Hematopoietic multipotent progenitor cell treated with erythropoietin and hydrocortisone succinate and interleukin-3 and kit ligand, for 15 days (in vitro differentiated cells): ENCODE data around the gene CLIC3.

Experiments
- DNase-seq: peaks from one replicate; pipeline ENCODE4 v3.0.0-alpha.2; 2015; ENCODE audit warnings: low spot score

Gene CLIC3

GRCh38 chr9:136964171-136964689 lies 32.1 kb downstream of the CLIC3 start:
- peak; percentile 15 for DNase-seq

DNA sequence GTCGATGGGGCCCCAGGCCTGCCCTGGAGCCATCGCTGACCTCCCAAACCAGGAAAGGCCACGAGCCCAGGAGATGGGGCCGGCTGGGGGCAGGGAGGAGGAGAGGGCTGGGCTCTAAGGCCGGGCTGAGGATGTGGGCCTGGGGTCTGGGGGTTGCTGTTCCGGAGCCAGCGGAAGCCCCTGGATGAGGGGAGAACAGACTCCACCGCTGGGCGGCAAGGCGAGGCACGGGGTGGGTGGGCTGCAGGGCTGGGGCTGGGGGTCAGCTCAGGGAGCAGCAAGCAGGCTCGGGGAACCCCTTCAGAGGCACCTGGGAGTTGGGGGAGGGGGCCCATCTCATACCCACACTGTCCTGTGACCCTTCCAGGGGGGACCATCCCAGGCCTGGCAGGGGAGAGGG lies 32.6 kb downstream of the CLIC3 start:
- no peak for DNase-seq

- no peak for DNase-seq
Observed at GRCh38 chr9:136963341-136963740, 33.0 kb downstream of the CLIC3 start.

DNA sequence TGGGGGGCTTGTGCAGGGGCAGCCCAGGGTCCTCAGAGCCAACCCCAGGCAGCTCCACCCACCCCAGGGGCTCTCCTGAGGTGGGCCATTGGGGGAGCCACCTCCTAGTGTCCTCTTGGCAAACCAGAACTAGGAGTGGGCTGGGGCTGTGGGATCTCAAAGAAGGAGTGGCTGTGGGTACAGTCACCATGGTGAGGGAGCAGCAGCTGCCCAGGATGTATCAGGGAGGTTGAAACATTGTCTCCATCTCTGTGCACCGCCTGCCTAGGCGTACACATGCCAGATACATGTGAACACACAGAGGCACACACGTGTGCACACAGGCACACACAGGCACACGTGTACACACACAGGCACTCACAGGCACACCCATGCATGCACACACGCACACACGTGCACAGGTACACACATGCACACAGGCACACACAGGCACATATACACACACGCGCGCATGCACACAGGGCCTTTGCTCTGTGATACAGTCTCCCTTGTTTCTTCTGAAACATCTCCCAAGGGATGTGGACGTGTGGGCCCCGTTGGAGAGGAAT lies 33.6 kb downstream of the CLIC3 start:
- no peak for DNase-seq

DNA sequence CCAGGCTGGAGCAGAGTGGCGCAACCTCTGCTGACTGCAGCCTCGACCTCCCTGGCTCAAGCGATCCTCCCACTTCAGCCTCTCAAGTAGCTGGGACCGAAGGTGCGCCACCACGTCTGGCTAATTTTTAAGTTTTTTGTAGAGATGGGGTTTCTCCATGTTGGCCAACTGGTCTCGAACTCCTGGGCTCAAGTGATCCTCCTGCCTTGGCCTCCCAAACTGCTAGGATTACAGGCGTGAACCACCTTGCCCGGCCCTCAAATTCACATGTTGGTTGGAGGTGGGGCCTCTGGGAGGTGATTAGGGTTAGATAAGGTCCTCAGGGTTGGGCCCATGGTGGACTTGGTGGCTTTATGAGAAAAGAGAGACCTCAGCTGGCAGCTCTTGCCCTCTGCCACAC lies 34.2 kb downstream of the CLIC3 start:
- DNase-seq: no peak

GRCh38 chr9:136961279-136962065 lies 34.9 kb downstream of the CLIC3 start:
- DNase-seq: no peak

- DNase-seq: no peak
Observed at GRCh38 chr9:136960938-136961275, 35.5 kb downstream of the CLIC3 start.

DNA sequence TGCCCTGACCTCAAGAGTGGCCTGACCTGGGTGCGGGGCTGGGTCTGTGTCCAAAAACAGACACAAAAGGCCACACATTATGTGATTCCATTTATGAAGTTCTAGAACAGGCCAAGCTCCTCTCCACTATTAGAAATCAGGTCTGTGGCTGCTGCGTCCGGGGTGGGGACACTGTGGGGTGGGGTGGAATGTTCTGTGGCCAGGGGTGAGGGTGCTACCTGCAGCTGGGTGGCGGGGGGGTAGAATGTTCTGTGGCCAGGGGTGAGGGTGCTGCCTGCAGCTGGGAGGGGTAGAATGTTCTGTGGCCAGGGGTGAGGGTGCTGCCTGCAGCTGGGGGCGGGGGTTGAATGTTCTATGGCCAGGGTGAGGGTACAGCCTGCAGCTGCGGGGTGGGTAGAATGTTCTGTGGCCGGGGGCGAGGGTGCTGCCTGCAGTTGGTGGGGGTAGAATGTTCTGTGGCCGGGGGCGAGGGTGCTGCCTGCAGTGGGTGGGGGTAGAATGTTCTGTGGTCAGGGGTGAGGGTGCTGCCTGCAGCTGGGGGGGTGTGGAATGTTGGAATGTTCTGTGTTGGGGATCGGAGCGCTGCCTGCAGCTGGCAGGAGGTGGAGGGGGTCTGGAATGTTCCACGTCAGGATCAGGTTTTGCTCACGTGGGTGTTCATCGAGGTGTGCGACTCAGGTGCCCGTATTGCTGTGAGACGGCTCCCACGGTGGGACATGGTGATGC lies 36.0 kb downstream of the CLIC3 start:
- DNase-seq: no peak

DNA sequence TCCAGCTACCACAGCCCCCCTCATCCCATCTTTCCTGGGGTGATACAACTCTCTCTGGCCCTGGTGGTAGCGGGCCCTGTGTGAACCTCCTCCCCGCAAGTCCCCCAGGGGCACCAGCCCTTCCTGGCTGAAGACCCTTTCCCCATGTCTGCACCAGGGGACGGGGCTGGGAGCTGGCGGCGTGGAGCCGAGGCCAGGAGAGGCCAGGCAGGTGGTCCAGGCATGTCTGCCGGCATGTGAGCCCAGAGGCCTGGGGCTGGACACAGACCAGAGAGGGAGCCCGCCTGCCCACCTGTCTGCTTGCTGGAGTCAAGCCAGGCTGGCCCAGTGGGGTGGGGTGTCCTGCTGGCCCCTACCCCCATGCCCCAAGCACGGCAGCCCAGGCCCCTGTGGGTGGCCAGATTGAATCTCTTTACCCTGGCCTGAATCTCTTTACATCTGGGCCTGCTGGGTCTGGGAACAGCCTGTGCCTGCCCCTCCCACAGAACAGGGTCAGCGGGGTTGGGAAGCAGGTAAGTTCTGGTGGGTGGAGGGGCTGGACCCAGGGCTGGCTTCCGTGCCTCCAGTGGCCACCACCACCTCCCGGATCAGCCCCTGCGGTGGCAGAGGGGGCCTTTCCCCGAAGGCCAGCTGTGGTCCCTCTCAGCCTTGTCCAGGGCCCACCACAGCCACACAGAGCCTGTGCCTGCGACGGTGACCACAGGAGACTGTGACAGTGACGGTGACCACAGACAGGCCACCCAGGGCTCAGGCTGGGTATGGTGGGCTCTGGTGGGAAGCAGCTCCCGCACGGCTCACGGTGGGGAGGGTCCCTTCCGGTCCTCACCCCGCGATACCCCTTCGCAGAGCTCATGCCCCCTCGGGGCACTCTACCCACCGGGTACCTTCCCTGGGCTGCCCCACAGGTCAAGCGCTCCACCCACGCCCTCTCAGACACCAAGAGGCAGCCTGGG lies 37.2 kb downstream of the CLIC3 start:
- no peak for DNase-seq

DNA sequence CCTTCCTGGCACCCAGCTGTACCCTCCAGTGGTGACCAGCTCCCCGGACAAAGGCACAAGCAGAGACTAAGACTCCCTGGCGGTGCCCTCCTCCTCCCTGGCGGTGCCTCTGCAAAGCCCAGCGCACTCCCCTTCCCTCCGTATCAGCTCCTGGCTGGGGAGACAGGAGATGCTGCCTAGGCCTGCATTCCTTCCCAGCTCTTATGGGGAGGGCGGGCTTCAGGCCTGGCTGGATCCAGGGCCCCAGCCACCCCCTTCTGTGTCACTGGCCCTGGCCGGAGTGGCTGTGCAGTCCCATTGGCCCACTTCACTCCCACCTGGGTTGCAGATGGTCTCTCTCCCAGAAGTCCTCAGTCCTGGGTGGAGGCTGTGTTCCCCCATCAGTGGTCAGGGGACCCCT lies 37.9 kb downstream of the CLIC3 start:
- no peak for DNase-seq

- DNase-seq: no peak
Observed at GRCh38 chr9:136957901-136958300, 38.5 kb downstream of the CLIC3 start.

GRCh38 chr9:136957461-136957860 lies 38.9 kb downstream of the CLIC3 start:
- DNase-seq: no peak

- no peak for DNase-seq
Observed at GRCh38 chr9:136956604-136957003, 39.8 kb downstream of the CLIC3 start.

GRCh38 chr9:136955943-136956335 lies 40.4 kb downstream of the CLIC3 start:
- no peak for DNase-seq

GRCh38 chr9:136955202-136955942 lies 41.0 kb downstream of the CLIC3 start:
- no peak for DNase-seq

- DNase-seq: no peak
Observed at GRCh38 chr9:136954270-136955083, 41.9 kb downstream of the CLIC3 start.

GRCh38 chr9:136953771-136954269 lies 42.5 kb downstream of the CLIC3 start:
- DNase-seq: no peak

DNA sequence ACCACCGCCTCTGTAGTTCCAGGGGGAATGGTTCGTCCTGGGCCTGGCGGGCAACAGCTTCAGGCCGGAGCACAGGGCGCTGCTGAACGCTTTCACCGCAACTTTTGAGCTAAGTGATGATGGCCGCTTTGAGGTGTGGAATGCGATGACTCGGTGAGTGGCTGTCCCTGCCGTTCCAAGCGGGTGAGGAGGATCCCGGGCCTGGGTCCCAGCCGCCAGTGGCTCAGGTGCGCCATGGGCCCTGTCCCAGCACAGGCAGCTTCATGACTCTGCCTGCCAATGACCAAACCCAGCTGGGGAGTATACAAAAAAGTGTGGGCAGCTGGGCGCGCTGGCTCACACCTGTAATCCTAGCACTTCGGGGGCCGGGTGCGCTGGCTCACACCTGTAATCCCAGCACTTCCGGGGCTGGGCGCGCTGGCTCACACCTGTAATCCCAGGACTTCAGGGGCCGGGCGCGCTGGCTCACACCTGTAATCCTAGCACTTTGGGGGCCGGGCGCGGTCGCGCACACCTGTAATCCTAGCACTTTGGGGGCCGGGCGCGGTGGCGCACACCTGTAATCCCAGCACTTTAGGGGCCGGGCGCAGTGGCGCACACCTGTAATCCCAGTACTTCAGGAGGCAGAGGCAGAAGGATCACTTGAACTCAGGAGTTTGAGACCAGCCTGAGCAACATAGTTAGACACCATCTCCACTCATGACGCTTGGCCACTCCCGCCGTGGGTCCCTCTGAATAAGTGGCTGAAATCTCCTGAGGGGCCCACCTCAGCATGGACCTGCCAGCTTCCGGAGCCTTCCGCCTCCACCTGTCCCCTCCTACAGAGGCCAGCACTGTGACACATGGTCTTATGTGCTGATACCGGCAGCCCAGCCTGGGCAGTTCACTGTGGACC lies 43.2 kb downstream of the CLIC3 start:
- no peak for DNase-seq

DNA sequence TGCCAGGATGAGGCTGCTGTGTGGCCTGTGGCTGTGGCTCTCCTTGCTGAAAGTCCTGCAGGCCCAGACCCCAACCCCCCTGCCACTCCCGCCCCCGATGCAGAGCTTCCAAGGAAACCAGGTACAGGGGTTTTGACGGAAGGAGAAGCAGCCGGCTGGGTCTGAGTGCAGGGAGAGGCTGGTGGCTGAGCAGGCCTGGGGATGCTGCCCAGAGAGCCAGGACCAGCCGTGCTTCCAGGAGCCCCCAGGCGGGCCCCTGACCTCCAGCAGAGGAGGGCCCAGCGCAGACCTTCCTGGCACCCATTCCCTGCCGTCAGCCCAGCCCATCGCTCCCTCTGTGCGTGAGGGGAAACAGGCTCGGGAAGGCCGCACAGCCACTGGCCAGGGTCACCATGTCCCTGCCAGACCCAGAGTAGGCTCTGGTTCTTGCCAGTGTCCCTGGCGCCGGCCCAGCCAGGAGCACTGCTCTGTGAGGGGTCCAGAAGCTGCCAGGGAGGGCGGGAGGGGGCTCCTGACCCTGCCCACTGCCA lies 44.0 kb downstream of the CLIC3 start:
- DNase-seq: no peak
